Measurements from ENCODE around the gene MAP2K4. TPM values are rescaled to one million over a fixed set of nuclear protein-coding genes. Genes with fewer than 3 reads are reported as not detected.

MAP2K4 gene
- total and polyA plus RNA-seq, 2 of the 8 experiments (the other 6 are each of a cell fraction or from before 2014, with no cell fraction given): 14.2 to 37.3 TPM

- TF ChIP-seq JUND (IDR thresholded peaks at IDR 0.05; ENCODE audit: low read length): no peak
- TF ChIP-seq YY1 (IDR thresholded peaks at IDR 0.05; ENCODE audit: low read depth, low read length): no peak
- TF ChIP-seq RFX5 (IDR thresholded peaks at IDR 0.05; ENCODE audit: borderline replicate concordance, low read depth, low read length): no peak
- no peak for TF ChIP-seq ZNF274 (IDR thresholded peaks at IDR 0.05; ENCODE audit: borderline replicate concordance, extremely low read depth, low read length)
- TF ChIP-seq CHD1 (IDR thresholded peaks at IDR 0.05; ENCODE audit: low read depth, low read length): no peak
- no peak for TF ChIP-seq ATF3 (IDR thresholded peaks at IDR 0.05; ENCODE audit: insufficient read depth, low read depth, low read length)
- no peak for TF ChIP-seq HDAC2 (IDR thresholded peaks at IDR 0.05; ENCODE audit: borderline replicate concordance in 1 of 2, low read depth in 2 of 2, low read length in 2 of 2)
- no peak for TF ChIP-seq FOSL1 (IDR thresholded peaks at IDR 0.05; ENCODE audit: insufficient read depth, low read depth, low read length)
- no peak for TF ChIP-seq KDM5A (IDR thresholded peaks at IDR 0.05; ENCODE audit: low read length)
- no peak for TF ChIP-seq MAX (IDR thresholded peaks at IDR 0.05)
- TF ChIP-seq GTF2F1 (IDR thresholded peaks at IDR 0.05; ENCODE audit: borderline replicate concordance, low read depth, low read length): no peak
- TF ChIP-seq SIRT6 (IDR thresholded peaks at IDR 0.05; ENCODE audit: low read length): no peak
- no peaks in the 10 kb centered on the region for H3K36me3 ChIP-seq (ENCODE audit: control insufficient read depth in 2 of 4, insufficient read depth in 4 of 4, low read length in 3 of 4)
- FAIRE-seq: no peak
- peaks cover 4 to 80% of the 10 kb centered on the region in 2 experiments; a peak in 3 of 4 replicates for H3K79me2 ChIP-seq (ENCODE audit: control insufficient read depth in 1 of 2, insufficient read depth in 2 of 2, low read length in 2 of 2)
- no peak for DNase-seq (ENCODE audit: low read depth in 1 of 2, low spot score in 2 of 2)
- H3K79me1 ChIP-seq (ENCODE audit: low read depth, low read length): peaks cover 3% of the 10 kb centered on the region
- 87% methylated on average over 1 of the region's 1 CpG; no CpG with 5 or more reads in 1 of the 2 experiments for WGBS, 2 experiments (ENCODE audit: extremely low coverage in 1 of 2, insufficient coverage in 1 of 2, insufficient read length in 1 of 2, insufficient replicate concordance in 2 of 2, low coverage in 1 of 2, low lambda C conversion rate in 2 of 2, missing lambda C conversion rate in 1 of 2)
- H2BK5ac ChIP-seq (ENCODE audit: low read depth, low read length): no peak overlapping the region
- H2AK5ac ChIP-seq (ENCODE audit: low read depth, low read length): no peak overlapping the region
- peaks cover 0 to 3% (median 1%) of the 10 kb centered on the region in 4 experiments; a peak in 4 of 7 replicates for H3K4me1 ChIP-seq (replicated peaks in 1 of 4; ENCODE audit: control insufficient read depth in 3 of 4, insufficient read depth in 4 of 4, low read length in 3 of 4)
- no peak overlapping the region for H3K4ac ChIP-seq (replicated peaks; ENCODE audit: insufficient read length, low read depth, low read length)
- H2AFZ ChIP-seq (ENCODE audit: low read length): no peak overlapping the region
- H3K9me3 ChIP-seq (ENCODE audit: insufficient read depth in 2 of 2, low read depth in 1 of 2, low read length in 1 of 2): no peaks in the 10 kb centered on the region
- no peak overlapping the region for H3K4me3 ChIP-seq (ENCODE audit: extremely low read depth in 1 of 4, insufficient read depth in 2 of 4, low read depth in 3 of 4, low read length in 4 of 4)
- no peak overlapping the region for H2BK12ac ChIP-seq (ENCODE audit: low read depth, low read length)
- no peak overlapping the region for H4K8ac ChIP-seq (ENCODE audit: extremely low read depth, insufficient read depth, low read length)
- POLR2A ChIA-PET (ENCODE audit: partially characterized antibody): interaction anchor here (0.9 to 2.5 kb wide), 4 partner anchors 12 to 26 kb away, joined by 3 to 10 read pairs (median 4); partner anchors contain the start of gene ZNF18
- no peak overlapping the region for H3K27ac ChIP-seq (ENCODE audit: low read depth, low read length)
- H2BK15ac ChIP-seq (ENCODE audit: low read length): no peak overlapping the region
- CTCF ChIA-PET (ENCODE audit: partially characterized antibody): no interaction called here
- peaks cover 2% of the 10 kb centered on the region; the same call in 1 of the 2 replicates for H3K23me2 ChIP-seq (ENCODE audit: low read depth, low read length)
- H4K91ac ChIP-seq (replicated peaks; ENCODE audit: insufficient read length, low read length): no peak overlapping the region
- no peak overlapping the region for H3K18ac ChIP-seq (ENCODE audit: extremely low read depth, low read length)
- peaks cover 15 to 17% of the 10 kb centered on the region in 2 experiments for H4K20me1 ChIP-seq (replicated peaks in 1 of 2; ENCODE audit: control insufficient read depth in 1 of 2, insufficient read depth in 2 of 2, low read length in 2 of 2)
- no peak overlapping the region for H3K9ac ChIP-seq (replicated peaks in 1 of 4; ENCODE audit: extremely low read depth in 1 of 4, low read depth in 3 of 4, low read length in 3 of 4)
- H2BK20ac ChIP-seq (ENCODE audit: low read length): no peak overlapping the region
- H3K14ac ChIP-seq (ENCODE audit: insufficient read length): no peak overlapping the region
- H4K5ac ChIP-seq (ENCODE audit: insufficient read length, low read depth, low read length): no peak overlapping the region
- H3K4me2 ChIP-seq (ENCODE audit: insufficient read depth in 1 of 2, low read depth in 2 of 2, low read length in 2 of 2): no peak overlapping the region
- H2BK120ac ChIP-seq (replicated peaks; ENCODE audit: low read depth, low read length): no peak overlapping the region
- no peaks in the 10 kb centered on the region; a peak in 1 of 7 replicates for H3K27me3 ChIP-seq (replicated peaks in 1 of 4; ENCODE audit: control insufficient read depth in 3 of 4, extremely low read depth in 1 of 4, insufficient read depth in 3 of 4, low read length in 3 of 4)
- no peak overlapping the region for H3K56ac ChIP-seq (replicated peaks; ENCODE audit: insufficient read length, low read depth, low read length)
- H3K23ac ChIP-seq (ENCODE audit: insufficient read length): no peak overlapping the region
Measured at GRCh38 chr17:12024327-12024726, 3.6 kb downstream of the MAP2K4 start.
